Mucosa of rectum (tissue), 2 donors: ENCODE data around the gene TASOR.

Source experiments
- H3K27ac ChIP-seq, 2 donors: one replicate each; pipeline ENCODE4 v1.7.0; 2013; ENCODE audit warnings: inconsistent platforms in 2 of 2, low read depth in 2 of 2, low read length in 2 of 2
- H3K27me3 ChIP-seq, 2 donors: one replicate each; pipeline ENCODE4 v1.7.0; 2013; ENCODE audit warnings: low read length in 2 of 2; ENCODE audit not compliant: control insufficient read depth in 2 of 2, insufficient read depth in 2 of 2
- H3K36me3 ChIP-seq, 2 donors: one replicate each; pipeline ENCODE4 v1.7.0; 2013; ENCODE audit warnings: low read length in 2 of 2; ENCODE audit not compliant: control insufficient read depth in 2 of 2, insufficient read depth in 2 of 2
- H3K4me1 ChIP-seq, 2 donors: one replicate each; pipeline ENCODE4 v1.7.0; 2013; ENCODE audit warnings: low read length in 2 of 2, mild to moderate bottlenecking in 1 of 2; ENCODE audit not compliant: control insufficient read depth in 2 of 2, insufficient read depth in 2 of 2
- H3K4me3 ChIP-seq, 2 donors: one replicate each; pipeline ENCODE4 v1.7.0; 2013; ENCODE audit warnings: low read length in 2 of 2
- H3K9ac ChIP-seq, 2 donors: one replicate each; pipeline ENCODE4 v1.7.0; 2013; ENCODE audit warnings: low read length in 2 of 2, low read depth in 1 of 2, mild to moderate bottlenecking in 1 of 2
- H3K9me3 ChIP-seq, 2 donors: one replicate each; pipeline ENCODE4 v1.7.0; 2013; ENCODE audit warnings: low read length in 2 of 2; ENCODE audit not compliant: control insufficient read depth in 2 of 2
- donor health status: healthy.
- donor health status: Normal muscosa, but diverticular disease.

The TASOR gene

DNA sequence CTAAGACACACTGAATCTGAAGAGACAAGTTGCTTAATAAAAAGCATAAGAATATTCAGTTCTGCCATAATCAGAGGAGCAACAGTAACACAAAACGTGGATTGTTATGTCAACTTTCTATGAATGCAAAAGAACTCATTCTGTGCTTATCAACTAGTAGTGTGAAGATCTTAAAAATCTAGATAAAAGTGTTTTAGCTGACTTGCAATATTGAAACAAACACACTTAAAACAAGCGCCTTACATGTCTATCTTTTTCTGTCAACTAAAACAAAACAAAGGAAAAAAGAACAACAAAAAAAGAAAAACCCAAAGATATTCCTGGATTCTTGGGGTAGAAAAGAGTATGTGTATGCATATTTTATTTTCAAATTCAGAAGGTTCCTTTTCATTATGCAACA, 37.7 kb downstream of the TASOR start:
- H3K36me3 ChIP-seq, result peaks cover 45 to 49% of the 10 kb centered on the region in 2 donors
- H3K27me3 ChIP-seq, result no peaks in the 10 kb centered on the region
- no peak overlapping the region for H3K27ac ChIP-seq

DNA sequence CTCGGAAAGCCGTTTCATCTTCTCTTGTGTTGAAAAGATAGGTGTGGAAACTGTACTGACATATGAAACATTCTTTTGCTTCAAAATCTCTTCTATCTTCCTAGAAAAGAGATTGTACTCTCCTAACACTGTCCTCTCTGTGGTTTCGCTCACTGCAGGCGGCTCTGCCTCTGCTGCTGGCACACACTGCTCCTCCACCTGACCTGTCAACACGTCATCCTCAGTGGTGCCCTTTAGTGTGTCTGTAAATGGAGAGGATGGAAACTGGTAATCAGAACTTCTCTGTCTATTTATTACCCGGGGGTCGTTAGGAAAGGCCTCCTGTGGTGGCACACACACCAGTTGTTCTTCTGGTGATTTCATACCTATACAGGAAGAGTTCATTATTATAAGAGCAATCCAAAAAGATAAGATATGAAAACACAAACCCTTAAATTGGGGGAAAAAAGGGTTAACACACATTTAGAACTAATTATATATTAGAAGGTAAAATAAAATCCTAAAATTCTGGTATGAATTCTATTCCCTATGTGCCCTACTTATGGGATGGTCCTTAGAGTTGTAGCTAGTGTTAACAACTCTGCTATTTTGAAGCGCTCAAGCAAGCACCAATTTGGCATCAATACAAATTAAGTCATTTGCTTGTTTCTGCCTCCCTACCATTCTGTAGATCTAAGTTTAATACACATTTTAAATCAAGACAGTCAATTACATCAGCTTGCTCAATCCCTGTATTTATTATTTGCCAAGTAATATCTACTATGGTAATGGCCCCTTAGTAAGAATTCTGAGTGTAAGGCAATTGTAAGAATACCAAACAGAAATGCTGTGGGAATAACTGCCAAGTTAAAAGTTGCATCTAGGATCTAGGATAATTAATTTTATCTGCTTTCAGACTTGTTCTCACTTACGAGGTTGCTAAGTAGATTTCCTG, 49.2 kb downstream of the TASOR start:
- Histone ChIP-seq H3K4me1 (no peaks in the 10 kb centered on the region), H3K4me3 (no peak overlapping the region), H3K27ac (no peak overlapping the region), H3K9me3 (no peaks in the 10 kb centered on the region), H3K27me3 (no peaks in the 10 kb centered on the region), H3K36me3 (peaks cover 34 to 41% of the 10 kb centered on the region in 2 donors), H3K9ac (no peak overlapping the region)

More for the DNA sequence above, 37.7 kb downstream of the TASOR start:
- no peak overlapping the region for H3K4me3 ChIP-seq
- H3K4me1 ChIP-seq, result no peaks in the 10 kb centered on the region
- no peak overlapping the region for H3K9ac ChIP-seq
- H3K9me3 ChIP-seq, result no peaks in the 10 kb centered on the region
